ENCODE measurements around the gene ZBTB6.

- TF ChIP-seq, protein P1, sequence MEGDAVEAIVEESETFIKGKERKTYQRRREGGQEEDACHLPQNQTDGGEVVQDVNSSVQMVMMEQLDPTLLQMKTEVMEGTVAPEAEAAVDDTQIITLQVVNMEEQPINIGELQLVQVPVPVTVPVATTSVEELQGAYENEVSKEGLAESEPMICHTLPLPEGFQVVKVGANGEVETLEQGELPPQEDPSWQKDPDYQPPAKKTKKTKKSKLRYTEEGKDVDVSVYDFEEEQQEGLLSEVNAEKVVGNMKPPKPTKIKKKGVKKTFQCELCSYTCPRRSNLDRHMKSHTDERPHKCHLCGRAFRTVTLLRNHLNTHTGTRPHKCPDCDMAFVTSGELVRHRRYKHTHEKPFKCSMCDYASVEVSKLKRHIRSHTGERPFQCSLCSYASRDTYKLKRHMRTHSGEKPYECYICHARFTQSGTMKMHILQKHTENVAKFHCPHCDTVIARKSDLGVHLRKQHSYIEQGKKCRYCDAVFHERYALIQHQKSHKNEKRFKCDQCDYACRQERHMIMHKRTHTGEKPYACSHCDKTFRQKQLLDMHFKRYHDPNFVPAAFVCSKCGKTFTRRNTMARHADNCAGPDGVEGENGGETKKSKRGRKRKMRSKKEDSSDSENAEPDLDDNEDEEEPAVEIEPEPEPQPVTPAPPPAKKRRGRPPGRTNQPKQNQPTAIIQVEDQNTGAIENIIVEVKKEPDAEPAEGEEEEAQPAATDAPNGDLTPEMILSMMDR (IDR thresholded peaks at IDR 0.05 in 8 of 11, conservative IDR thresholded peaks at IDR 0.05 in 3 of 11) = no peak
- no peak for TF ChIP-seq POLR2A (IDR thresholded peaks at IDR 0.05)
These were observed 41.1 kb upstream of the ZBTB6 start for GRCh38 chr9:122954253-122954691.
